CD14-positive monocyte (primary cell): ENCODE measurements around the gene NUS1. TPM values are rescaled to one million over a fixed set of nuclear protein-coding genes. Genes with fewer than 3 reads are reported as not detected.

Source experiments
- DNase-seq, 3 donors: peaks; one replicate each; pipeline ENCODE4 v3.0.0-alpha.2; 2011 to 2022
- H2AFZ ChIP-seq: 2 replicates; pipeline ENCODE4 v1.6.0; 2012; ENCODE audit warnings: mild to moderate bottlenecking, low read depth, low read length, inconsistent platforms; ENCODE audit not compliant: insufficient read depth, poor library complexity, severe bottlenecking
- H3K27ac ChIP-seq, 2 donors: 1 replicate in 1 of 2; 2 replicates in 1 of 2; pipeline ENCODE4 v1.5.1; 2012 to 2013; ENCODE audit warnings: low read length in 2 of 2, control low read depth in 1 of 2, inconsistent platforms in 1 of 2, low read depth in 1 of 2, mild to moderate bottlenecking in 1 of 2
- H3K27me3 ChIP-seq, 2 donors: one replicate each; pipeline versions ENCODE4 v1.6.0 to v1.6.1; 2011 to 2013; ENCODE audit warnings: low read length in 2 of 2; ENCODE audit not compliant: control insufficient read depth in 2 of 2, insufficient read depth in 2 of 2
- H3K36me3 ChIP-seq, 2 donors: replicated peaks in 1 of 2; 1 replicate in 1 of 2; 2 replicates in 1 of 2; pipeline versions ENCODE4 v1.5.1 to v1.6.1; 2012 to 2013; ENCODE audit warnings: low read length in 2 of 2, control low read depth in 1 of 2, inconsistent platforms in 1 of 2, mild to moderate bottlenecking in 1 of 2; ENCODE audit not compliant: insufficient read depth in 2 of 2, control insufficient read depth in 1 of 2
- H3K4me1 ChIP-seq, 2 donors: 1 replicate in 1 of 2; 2 replicates in 1 of 2; pipeline versions ENCODE4 v1.5.1 to v1.6.1; 2012 to 2013; ENCODE audit warnings: low read length in 2 of 2, control low read depth in 1 of 2, inconsistent platforms in 1 of 2, mild to moderate bottlenecking in 1 of 2, moderate library complexity in 1 of 2; ENCODE audit not compliant: insufficient read depth in 2 of 2, control insufficient read depth in 1 of 2
- H3K4me2 ChIP-seq: replicated peaks from 2 replicates; pipeline ENCODE3; 2012; ENCODE audit warnings: low read length, moderate library complexity, mild to moderate bottlenecking; ENCODE audit not compliant: poor library complexity, severe bottlenecking; ENCODE audit errors: extremely low read depth
- H3K4me3 ChIP-seq, 3 experiments: fragments of 200-600 bp in 1 of 3; sonication (generic) in 1 of 3; replicated peaks in 1 of 3; 1 replicate in 2 of 3; 2 replicates in 1 of 3; pipeline ENCODE4 v1.5.1; 2011 to 2013; ENCODE audit warnings: low read length in 3 of 3, mild to moderate bottlenecking in 3 of 3, control low read depth in 2 of 3, low read depth in 2 of 3, inconsistent platforms in 1 of 3, moderate library complexity in 1 of 3
- H3K79me2 ChIP-seq: 2 replicates; pipeline ENCODE4 v1.6.0; 2012; ENCODE audit warnings: mild to moderate bottlenecking, control low read depth, inconsistent platforms, low read length, moderate library complexity; ENCODE audit not compliant: insufficient read depth
- H3K9ac ChIP-seq: 2 replicates; pipeline ENCODE4 v1.6.0; 2017; ENCODE audit warnings: low read length, mild to moderate bottlenecking; ENCODE audit not compliant: insufficient read depth, poor library complexity, severe bottlenecking
- H3K9me3 ChIP-seq, 2 donors: replicated peaks in 1 of 2; 1 replicate in 1 of 2; 2 replicates in 1 of 2; pipeline versions ENCODE4 v1.5.1 to v1.6.1; 2012 to 2013; ENCODE audit warnings: low read length in 2 of 2, control low read depth in 1 of 2; ENCODE audit not compliant: control insufficient read depth in 1 of 2, insufficient read depth in 1 of 2
- H4K20me1 ChIP-seq: 2 replicates; pipeline ENCODE4 v1.6.0; 2012; ENCODE audit warnings: mild to moderate bottlenecking, low read length, control low read depth, moderate library complexity; ENCODE audit not compliant: insufficient read depth
- H3K27ac Mint-ChIP-seq, 7 donors: one replicate each; pipeline ENCODE4 v1.8.0; 2020; ENCODE audit warnings: mild to moderate bottlenecking in 7 of 7, mixed read lengths in 7 of 7, moderate library complexity in 6 of 7, inconsistent platforms in 2 of 7
- H3K27me3 Mint-ChIP-seq, 3 donors: one replicate each; pipeline ENCODE4 v1.8.0; 2021 to 2022; ENCODE audit warnings: low read depth in 3 of 3, mild to moderate bottlenecking in 3 of 3, mixed read lengths in 3 of 3, moderate library complexity in 3 of 3, inconsistent platforms in 1 of 3
- H3K36me3 Mint-ChIP-seq, 2 donors: one replicate each; pipeline ENCODE4 v1.8.0; 2020; ENCODE audit warnings: mixed read lengths in 2 of 2, inconsistent platforms in 1 of 2, mild to moderate bottlenecking in 1 of 2
- H3K4me1 Mint-ChIP-seq: one replicate; pipeline ENCODE4 v1.8.0; 2020; ENCODE audit warnings: mild to moderate bottlenecking, mixed read lengths
- H3K4me3 Mint-ChIP-seq, 2 donors: one replicate each; pipeline ENCODE4 v1.8.0; 2020; ENCODE audit warnings: mild to moderate bottlenecking in 2 of 2, mixed read lengths in 2 of 2, moderate library complexity in 1 of 2
- H3K9me3 Mint-ChIP-seq, 7 donors: one replicate each; pipeline ENCODE4 v1.8.0; 2020 to 2022; ENCODE audit warnings: mixed read lengths in 7 of 7, mild to moderate bottlenecking in 6 of 7, moderate library complexity in 6 of 7, inconsistent platforms in 2 of 7
- WGBS: methylation state at CpG from one replicate; pipeline ENCODE4 v1.1.5; 2013; ENCODE audit warnings: missing lambda C conversion rate; ENCODE audit not compliant: insufficient coverage; 5-methylcytosine and 5-hydroxymethylcytosine counted together
- intact Hi-C, 2 donors: fragments of 100-400 bp; cut with micrococcal nuclease; formaldehyde crosslinking; loops; one replicate each; pipeline versions ENCODE4 v1.15.0 to v1.15.1; 2023
- polyA plus RNA-seq, 3 donors: library from polyadenylated mRNA; depleted of rRNA in 1 of 3; unstranded in 2 of 3; stranded (reverse) in 1 of 3; fragments of 300-500 nt in 2 of 3; fragments of >200 nt in 1 of 3; fragmentation: Illumina TruSeq in 2 of 3; gene quantifications; 1 replicate in 2 of 3; 2 replicates in 1 of 3; pipeline ENCODE4 v1.2.3, GENCODE V29; 2012 to 2021
- TF ChIP-seq, protein P1 (sequence below): fragments of 200-600 bp; IDR thresholded peaks from one replicate; pipeline ENCODE4 v1.8.0; 2022; ENCODE audit warnings: antibody characterized with exemption, mild to moderate bottlenecking

NUS1 gene
- polyA plus RNA-seq, 3 donors: 8.7 to 16.8 (median 15.6) TPM

DNA sequence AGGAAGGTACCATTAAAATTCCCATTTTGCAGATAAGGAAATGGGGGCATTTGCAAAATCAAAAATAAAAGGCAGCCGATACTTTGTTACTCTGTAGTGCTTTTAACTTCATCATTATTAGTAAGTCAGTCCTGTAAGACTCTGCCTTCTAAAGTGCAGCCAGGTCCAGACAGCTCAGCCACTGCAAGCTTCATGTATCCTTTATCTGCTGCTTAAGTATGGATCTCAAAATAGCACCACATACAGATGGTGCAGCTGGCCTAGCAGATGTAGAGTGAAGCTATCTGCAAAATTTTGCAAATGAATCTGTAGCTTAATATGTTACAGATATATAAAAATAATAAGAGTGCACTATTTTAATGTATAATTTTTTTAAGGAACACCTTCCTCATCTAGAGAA lies 53.4 kb downstream of the NUS1 start:
- H3K79me2 ChIP-seq: no peaks in the 10 kb centered on the region
- no peak for DNase-seq
- no peaks in the 10 kb centered on the region for H3K27me3 ChIP-seq
- no peak overlapping the region for H2AFZ ChIP-seq
- intact Hi-C loops: no loop called here
- H3K36me3 ChIP-seq: no peaks in the 10 kb centered on the region
- H3K9me3 Mint-ChIP-seq: peaks cover 0 to 9% (median 4%) of the 10 kb centered on the region in 7 donors
- no peaks in the 10 kb centered on the region for H3K9me3 ChIP-seq
- H3K4me1 Mint-ChIP-seq: no peaks in the 10 kb centered on the region
- H3K27ac ChIP-seq: no peak overlapping the region
- H3K27me3 Mint-ChIP-seq: peaks cover 0 to 1% (median 0%) of the 10 kb centered on the region in 3 donors
- H3K27ac Mint-ChIP-seq: no peak overlapping the region
- H3K9ac ChIP-seq: no peak overlapping the region
- H3K36me3 Mint-ChIP-seq: no peaks in the 10 kb centered on the region
- H3K4me1 ChIP-seq: no peaks in the 10 kb centered on the region
- no peaks in the 10 kb centered on the region for H4K20me1 ChIP-seq
- TF ChIP-seq, protein P1, sequence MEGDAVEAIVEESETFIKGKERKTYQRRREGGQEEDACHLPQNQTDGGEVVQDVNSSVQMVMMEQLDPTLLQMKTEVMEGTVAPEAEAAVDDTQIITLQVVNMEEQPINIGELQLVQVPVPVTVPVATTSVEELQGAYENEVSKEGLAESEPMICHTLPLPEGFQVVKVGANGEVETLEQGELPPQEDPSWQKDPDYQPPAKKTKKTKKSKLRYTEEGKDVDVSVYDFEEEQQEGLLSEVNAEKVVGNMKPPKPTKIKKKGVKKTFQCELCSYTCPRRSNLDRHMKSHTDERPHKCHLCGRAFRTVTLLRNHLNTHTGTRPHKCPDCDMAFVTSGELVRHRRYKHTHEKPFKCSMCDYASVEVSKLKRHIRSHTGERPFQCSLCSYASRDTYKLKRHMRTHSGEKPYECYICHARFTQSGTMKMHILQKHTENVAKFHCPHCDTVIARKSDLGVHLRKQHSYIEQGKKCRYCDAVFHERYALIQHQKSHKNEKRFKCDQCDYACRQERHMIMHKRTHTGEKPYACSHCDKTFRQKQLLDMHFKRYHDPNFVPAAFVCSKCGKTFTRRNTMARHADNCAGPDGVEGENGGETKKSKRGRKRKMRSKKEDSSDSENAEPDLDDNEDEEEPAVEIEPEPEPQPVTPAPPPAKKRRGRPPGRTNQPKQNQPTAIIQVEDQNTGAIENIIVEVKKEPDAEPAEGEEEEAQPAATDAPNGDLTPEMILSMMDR: no peak
- H3K4me2 ChIP-seq: no peak overlapping the region
- H3K4me3 ChIP-seq: no peak overlapping the region
- no CpG with 5 or more reads among the region's 1 CpG for WGBS
- H3K4me3 Mint-ChIP-seq: no peak overlapping the region

DNA sequence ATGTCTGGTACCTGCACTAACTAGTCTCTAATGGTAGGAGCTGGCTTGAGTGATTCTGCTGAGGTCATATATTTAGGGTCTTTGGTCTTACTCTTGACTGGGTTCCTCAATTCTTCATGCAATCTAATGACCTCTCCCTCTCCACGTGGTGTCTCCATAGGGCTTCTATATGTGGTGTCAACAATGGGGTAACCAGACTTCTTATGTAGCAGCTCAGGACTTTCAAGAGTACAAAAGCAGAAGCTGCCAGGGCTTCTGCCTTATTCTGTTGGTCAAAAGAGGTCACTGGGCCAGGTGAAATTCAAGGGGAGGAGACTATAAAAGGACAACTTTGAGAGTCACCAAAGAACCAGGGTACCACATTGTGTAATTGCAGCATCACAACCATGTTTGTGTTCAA lies 54.3 kb downstream of the NUS1 start:
- no peaks in the 10 kb centered on the region for H3K27me3 ChIP-seq
- H3K27ac Mint-ChIP-seq: no peak overlapping the region
- no peaks in the 10 kb centered on the region for H4K20me1 ChIP-seq
- H2AFZ ChIP-seq: no peak overlapping the region
- no CpG with 5 or more reads among the region's 1 CpG for WGBS
- H3K79me2 ChIP-seq: no peaks in the 10 kb centered on the region
- no peaks in the 10 kb centered on the region for H3K4me1 Mint-ChIP-seq
- no peaks in the 10 kb centered on the region for H3K4me1 ChIP-seq
- H3K4me3 ChIP-seq: no peak overlapping the region
- peaks cover 0 to 9% (median 3%) of the 10 kb centered on the region in 7 donors for H3K9me3 Mint-ChIP-seq
- DNase-seq: no peak
- TF ChIP-seq, protein P1: no peak
- H3K36me3 Mint-ChIP-seq: no peaks in the 10 kb centered on the region
- H3K4me2 ChIP-seq: no peak overlapping the region
- no peak overlapping the region for H3K27ac ChIP-seq
- no peaks in the 10 kb centered on the region for H3K36me3 ChIP-seq
- peaks cover 0 to 4% of the 10 kb centered on the region in 2 donors for H3K9me3 ChIP-seq
- intact Hi-C loops: no loop called here
- no peak overlapping the region for H3K4me3 Mint-ChIP-seq
- peaks cover 0 to 5% (median 0%) of the 10 kb centered on the region in 3 donors for H3K27me3 Mint-ChIP-seq
- H3K9ac ChIP-seq: no peak overlapping the region
